AG08396 (cell line): ENCODE measurements around the gene RBBP4.
"Not testable (repeated sequence)": the region's sequence is repeated elsewhere in the genome, so short reads cannot be mapped to it uniquely, and the experiment has no call there.

ENCODE experiments used
- DNase-seq: peaks from one replicate; pipeline ENCODE4 v3.0.0; 2012; ENCODE audit warnings: low spot score, mixed read lengths

Gene RBBP4

GRCh38 chr1:32650752-32651460 lies at the start of gene RBBP4:
Gene RBBP4 (plus strand): TSS chr1:32651208. CDS start chr1:32651307, 99 bp downstream.
- peak; percentile 99 for DNase-seq

- no peak for DNase-seq
Observed at GRCh38 chr1:32605711-32606424, 45.1 kb upstream of the RBBP4 start.

GRCh38 chr1:32606565-32607371 lies 44.2 kb upstream of the RBBP4 start:
- no peak for DNase-seq

- no peak for DNase-seq
Observed at GRCh38 chr1:32609180-32609579, 41.8 kb upstream of the RBBP4 start.

- DNase-seq, result no peak
Observed at GRCh38 chr1:32611859-32612188, 39.2 kb upstream of the RBBP4 start.

- DNase-seq, result peak; percentile 91
Observed at GRCh38 chr1:32612189-32612881, 38.7 kb upstream of the RBBP4 start.

GRCh38 chr1:32613472-32613871 lies 37.5 kb upstream of the RBBP4 start:
- DNase-seq, result no peak

GRCh38 chr1:32618673-32619221 lies 32.3 kb upstream of the RBBP4 start:
- no peak for DNase-seq

- no peak for DNase-seq
Observed at GRCh38 chr1:32619701-32620485, 31.1 kb upstream of the RBBP4 start.

- DNase-seq, result no peak
Observed at GRCh38 chr1:32622205-32622604, 28.8 kb upstream of the RBBP4 start.

- no peak for DNase-seq
Observed at GRCh38 chr1:32622806-32623681, 28.0 kb upstream of the RBBP4 start.

- DNase-seq, result no peak
Observed at GRCh38 chr1:32623775-32624174, 27.2 kb upstream of the RBBP4 start.

- no peak for DNase-seq
Observed at GRCh38 chr1:32626176-32626575, 24.8 kb upstream of the RBBP4 start.

- no peak for DNase-seq
Observed at GRCh38 chr1:32627596-32628162, 23.3 kb upstream of the RBBP4 start.

GRCh38 chr1:32630173-32630572 lies 20.8 kb upstream of the RBBP4 start:
- DNase-seq, result not testable (repeated sequence)

- DNase-seq, result no peak
Observed at GRCh38 chr1:32632829-32633228, 18.2 kb upstream of the RBBP4 start.

GRCh38 chr1:32635508-32636277 lies 15.3 kb upstream of the RBBP4 start:
- DNase-seq, result no peak

- no peak for DNase-seq
Observed at GRCh38 chr1:32636914-32637645, 13.9 kb upstream of the RBBP4 start.
